G401 (cell line): ENCODE results near the gene SLF2. TPM values are rescaled to one million over a fixed set of nuclear protein-coding genes. Genes with fewer than 3 reads are reported as not detected.

ENCODE experiments used
- DNase-seq: peaks from one replicate; pipeline ENCODE4 v3.0.0-alpha.2; 2015; ENCODE audit warnings: low spot score
- in situ Hi-C: cut with HindIII; loops from 2 replicates; pipeline ENCODE4 v1.10.0; 2016; ENCODE audit warnings: low sequenced_read_pairs, mixed read lengths
- total RNA-seq: library from RNA; depleted of rRNA; stranded (reverse); fragments of >200 nt; shearing (Covaris generic); gene quantifications from 2 replicates; pipeline ENCODE4 v1.2.3, GENCODE V29; 2014; rRNA removed

Gene SLF2, protein sequence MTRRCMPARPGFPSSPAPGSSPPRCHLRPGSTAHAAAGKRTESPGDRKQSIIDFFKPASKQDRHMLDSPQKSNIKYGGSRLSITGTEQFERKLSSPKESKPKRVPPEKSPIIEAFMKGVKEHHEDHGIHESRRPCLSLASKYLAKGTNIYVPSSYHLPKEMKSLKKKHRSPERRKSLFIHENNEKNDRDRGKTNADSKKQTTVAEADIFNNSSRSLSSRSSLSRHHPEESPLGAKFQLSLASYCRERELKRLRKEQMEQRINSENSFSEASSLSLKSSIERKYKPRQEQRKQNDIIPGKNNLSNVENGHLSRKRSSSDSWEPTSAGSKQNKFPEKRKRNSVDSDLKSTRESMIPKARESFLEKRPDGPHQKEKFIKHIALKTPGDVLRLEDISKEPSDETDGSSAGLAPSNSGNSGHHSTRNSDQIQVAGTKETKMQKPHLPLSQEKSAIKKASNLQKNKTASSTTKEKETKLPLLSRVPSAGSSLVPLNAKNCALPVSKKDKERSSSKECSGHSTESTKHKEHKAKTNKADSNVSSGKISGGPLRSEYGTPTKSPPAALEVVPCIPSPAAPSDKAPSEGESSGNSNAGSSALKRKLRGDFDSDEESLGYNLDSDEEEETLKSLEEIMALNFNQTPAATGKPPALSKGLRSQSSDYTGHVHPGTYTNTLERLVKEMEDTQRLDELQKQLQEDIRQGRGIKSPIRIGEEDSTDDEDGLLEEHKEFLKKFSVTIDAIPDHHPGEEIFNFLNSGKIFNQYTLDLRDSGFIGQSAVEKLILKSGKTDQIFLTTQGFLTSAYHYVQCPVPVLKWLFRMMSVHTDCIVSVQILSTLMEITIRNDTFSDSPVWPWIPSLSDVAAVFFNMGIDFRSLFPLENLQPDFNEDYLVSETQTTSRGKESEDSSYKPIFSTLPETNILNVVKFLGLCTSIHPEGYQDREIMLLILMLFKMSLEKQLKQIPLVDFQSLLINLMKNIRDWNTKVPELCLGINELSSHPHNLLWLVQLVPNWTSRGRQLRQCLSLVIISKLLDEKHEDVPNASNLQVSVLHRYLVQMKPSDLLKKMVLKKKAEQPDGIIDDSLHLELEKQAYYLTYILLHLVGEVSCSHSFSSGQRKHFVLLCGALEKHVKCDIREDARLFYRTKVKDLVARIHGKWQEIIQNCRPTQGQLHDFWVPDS
- total RNA-seq: 37.0 and 46.2 TPM in 2 replicates

DNA sequence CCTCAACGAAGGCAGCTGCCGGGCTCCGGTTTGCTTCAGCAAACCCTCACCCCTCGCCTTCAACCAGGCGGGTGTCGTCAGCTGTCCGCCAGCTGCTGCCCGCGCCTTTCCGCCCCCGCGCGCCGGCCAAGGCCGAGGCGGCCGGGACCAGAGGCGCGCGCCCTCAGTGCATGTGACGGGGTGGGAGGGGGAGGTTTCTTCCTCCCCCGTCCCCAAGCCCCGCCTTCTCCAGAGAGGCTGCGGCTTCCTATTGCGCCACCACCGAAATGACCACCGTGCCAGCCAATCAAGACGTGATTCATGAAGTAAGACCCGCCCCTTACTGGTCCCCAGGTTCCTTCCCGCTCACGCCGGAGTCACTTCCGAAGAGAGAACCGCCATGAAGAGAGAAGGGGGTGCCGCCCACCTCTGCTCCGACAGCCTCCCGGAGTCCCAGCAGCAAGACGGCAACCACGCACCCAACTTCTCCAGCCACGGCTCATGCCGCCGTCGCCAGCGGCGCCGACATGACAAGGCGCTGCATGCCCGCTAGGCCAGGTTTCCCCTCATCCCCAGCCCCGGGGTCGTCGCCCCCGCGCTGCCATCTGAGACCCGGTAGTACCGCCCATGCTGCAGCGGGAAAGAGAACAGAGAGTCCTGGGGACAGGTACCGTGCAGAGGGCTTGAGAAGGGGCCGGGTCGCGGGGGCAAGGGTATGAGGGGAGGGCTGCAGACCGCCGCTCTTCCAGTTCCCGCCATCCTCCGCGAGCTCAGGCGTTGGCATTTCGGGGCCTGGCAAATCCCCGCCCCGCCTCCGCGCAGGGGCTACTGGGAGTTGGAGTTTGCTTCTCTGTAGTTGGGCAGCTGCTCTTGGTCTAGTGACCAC is at the start of gene SLF2:
Gene SLF2 (plus strand): TSS at position 359 of the 865 bp plus-strand sequence. CDS start 148 bp downstream, at position 507.
- DNase-seq: peak; percentile 100
- in situ Hi-C loops: no loop called here

DNA sequence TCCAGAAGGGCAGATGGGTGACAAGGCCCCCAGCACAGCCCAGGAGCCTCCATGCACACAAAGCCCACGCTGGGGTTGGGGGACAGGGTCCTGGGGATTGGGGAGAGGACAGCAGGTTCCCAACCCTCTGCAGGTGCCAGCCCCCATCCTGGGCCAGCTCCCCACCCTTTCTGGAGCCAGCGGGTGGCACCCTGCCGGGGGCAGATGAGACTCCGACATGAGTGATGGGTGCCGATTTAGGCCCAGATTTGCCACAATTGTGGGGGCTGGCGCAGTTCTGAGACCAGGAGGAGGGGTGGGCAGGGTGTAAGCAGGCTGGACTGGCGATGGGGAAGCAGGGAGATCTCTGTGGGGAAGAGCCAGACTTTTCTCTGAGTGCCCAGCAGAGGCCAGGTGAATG is 49.3 kb upstream of the SLF2 start:
- no peak for DNase-seq
- in situ Hi-C loops: no loop called here

DNA sequence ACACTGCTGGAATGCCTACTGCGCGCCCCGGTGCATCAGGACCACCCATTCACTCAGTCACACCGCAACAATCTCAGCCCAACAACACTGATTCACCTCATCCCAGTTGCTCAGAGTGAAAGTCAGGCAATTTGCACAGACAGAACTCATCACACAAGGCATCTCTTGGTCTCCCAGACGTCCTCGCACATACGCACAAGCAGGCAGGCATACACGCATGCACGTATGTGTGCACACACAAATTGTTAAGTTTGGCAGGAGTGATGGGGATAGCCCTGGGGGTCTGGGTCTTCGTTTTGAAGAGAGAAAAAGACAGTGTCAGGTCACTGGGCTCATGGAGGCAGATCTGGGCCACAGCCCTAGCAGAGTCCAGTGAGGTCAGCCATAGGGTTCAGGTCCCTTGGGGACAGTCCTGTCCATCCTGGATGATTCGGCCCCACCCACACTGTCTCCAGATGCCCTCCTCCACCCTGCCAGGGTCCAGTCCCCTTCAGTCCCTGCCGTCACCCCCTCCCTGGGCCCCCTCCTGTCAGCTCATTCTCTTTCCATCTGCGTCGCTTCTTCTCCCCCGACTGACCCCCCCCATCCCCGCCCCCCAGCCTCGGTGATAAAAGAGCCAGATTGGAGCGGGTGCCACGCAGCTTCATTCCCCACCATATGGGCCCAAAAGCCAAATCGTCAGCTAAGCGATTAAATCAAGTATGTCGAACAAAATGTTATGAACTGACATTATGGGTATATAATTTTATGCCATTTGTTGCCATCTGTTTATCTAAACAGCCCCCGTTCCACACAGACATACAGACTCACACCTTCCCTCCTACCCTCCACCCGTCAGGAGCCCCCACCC is 48.5 kb upstream of the SLF2 start:
- DNase-seq: no peak
- in situ Hi-C loops: no loop called here

DNA sequence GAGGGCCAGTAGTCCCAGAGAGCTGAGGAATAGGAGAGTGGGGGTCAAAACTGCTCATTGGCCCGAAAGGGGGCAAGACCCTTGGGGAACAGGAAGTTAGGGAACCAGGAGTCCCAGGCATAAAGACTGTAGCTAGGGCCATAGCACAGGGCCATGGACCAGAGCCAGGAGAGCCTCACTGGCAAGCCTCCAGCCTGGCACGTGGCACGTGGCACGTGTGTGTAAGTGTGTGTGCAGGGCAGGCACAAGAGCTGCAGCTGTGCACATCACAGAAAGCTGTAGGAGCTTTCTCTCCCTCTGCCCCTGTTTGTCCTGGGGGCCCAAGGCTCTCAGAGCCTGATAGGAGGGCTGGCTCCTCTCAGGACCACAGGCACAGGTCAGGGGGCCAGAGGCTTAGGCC is 47.8 kb upstream of the SLF2 start:
- in situ Hi-C loops: no loop called here
- no peak for DNase-seq

DNA sequence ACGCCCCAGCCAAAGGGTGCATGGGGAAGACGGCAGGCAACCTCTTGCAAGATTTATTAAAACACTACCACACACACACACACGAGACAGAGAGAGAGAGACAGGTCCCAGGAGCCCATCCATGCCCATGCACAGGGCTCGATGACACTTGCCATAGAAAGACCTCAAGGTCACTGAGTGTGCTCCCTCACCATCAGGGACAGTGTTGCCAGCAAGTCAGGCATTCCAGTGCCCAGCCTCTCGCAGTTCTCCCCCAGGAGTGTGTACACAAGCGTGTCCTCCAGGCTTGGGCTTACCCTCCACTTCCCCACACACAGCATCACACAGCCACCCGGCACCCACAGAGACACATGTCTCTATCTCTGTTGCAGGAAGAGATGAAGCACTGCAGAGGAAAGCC is 46.8 kb upstream of the SLF2 start:
- no peak for DNase-seq
- in situ Hi-C loops: no loop called here

DNA sequence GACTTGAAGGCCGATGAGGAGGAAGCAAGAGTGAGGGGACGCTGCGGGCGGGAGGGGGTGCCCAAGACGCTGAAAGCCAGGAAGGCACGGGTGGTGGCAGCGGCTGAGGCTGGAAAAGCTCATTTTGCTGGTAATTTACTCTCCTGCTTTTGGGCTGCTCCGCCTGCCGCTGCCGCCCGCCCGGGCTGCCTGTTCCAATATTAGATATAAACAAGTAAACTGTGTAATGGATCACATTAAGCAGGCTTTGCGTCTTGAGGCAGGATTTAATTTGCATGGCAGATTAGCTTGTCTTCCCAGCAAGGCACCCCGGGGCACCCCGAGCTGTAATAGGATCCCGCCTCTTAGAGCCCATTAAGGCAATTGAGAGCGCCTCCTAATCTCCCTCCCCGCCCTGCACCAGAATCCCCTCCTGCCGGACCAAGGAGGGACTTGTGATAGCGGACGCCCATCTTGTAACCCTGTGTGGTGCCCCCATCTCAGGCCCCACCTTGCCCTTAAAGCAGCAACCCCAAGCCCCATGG is 46.1 kb upstream of the SLF2 start:
- in situ Hi-C loops: no loop called here
- DNase-seq: no peak

DNA sequence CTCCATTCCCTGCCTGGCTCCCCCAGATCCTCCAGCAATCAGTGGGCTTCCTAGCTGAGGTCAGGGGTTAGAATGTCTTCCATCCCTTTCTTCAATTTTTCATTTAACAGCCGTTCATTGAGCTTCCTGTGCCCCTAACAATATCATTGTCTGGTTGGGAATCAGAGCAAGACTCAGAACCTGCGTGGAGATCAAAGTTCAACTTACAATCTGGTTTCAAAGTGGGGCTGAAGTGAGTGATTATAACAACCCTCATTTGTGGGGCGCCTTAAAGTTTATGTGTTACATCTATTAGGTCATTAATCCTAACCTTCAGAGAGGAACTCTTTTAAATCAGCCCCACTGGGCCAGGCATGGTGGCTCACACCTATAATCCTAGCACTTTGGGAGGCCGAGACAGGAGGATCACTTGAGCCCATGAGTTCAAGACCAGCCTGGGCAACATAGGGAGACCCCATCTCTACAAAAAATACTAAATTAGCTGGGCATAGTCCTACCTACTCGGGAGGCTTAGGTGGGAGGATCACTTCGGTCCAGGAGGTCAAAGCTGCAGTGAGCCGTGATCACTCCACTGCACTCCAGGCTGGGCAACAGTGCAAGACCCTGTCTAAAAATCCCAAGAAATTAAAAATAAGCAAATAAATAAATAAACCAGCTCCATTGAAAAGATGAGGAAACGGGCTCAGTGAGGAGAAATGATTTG is 45.4 kb upstream of the SLF2 start:
- in situ Hi-C loops: no loop called here

DNA sequence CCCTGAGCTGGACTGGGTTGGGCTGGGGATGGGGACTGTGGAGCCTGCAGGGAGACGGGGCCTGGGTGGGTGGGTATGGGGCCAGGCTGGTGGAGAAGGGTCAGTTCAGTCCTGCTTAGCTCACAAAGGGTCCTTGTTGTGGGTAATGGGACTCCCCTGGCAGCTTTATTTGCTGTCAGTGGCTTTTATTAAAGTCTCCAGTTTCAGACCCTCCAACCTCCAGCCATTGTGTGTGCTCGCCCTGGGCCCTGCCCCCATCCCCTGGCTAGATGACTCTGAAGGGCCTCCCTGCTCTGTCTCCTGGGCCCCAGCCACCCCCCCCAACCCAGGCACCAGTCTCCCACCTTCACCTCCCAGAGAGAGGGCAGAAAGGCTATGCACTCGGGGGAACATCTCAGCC is 44.4 kb upstream of the SLF2 start:
- in situ Hi-C loops: no loop called here
- no peak for DNase-seq

More for the DNA sequence above, 45.4 kb upstream of the SLF2 start:
- no peak for DNase-seq

DNA sequence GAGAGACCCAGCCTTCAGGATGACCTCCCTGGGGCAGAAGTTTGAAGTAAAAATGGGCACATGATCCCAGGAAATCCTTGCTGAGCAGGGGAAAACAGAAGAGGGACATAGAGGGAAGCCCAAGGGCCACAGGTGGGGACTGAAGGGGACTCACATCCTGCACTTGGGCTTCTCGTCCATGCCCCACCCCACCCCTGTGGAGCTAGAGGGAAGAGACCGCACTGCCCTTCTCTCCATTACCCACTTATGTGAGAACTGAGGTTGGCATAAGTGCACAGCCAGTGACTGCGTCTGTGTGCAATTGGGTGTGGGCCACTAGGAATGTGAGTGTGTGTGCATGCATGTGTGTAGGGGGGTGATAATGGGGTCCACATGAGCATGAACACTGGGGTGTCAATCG is 43.4 kb upstream of the SLF2 start:
- no peak for DNase-seq
- in situ Hi-C loops: no loop called here

DNA sequence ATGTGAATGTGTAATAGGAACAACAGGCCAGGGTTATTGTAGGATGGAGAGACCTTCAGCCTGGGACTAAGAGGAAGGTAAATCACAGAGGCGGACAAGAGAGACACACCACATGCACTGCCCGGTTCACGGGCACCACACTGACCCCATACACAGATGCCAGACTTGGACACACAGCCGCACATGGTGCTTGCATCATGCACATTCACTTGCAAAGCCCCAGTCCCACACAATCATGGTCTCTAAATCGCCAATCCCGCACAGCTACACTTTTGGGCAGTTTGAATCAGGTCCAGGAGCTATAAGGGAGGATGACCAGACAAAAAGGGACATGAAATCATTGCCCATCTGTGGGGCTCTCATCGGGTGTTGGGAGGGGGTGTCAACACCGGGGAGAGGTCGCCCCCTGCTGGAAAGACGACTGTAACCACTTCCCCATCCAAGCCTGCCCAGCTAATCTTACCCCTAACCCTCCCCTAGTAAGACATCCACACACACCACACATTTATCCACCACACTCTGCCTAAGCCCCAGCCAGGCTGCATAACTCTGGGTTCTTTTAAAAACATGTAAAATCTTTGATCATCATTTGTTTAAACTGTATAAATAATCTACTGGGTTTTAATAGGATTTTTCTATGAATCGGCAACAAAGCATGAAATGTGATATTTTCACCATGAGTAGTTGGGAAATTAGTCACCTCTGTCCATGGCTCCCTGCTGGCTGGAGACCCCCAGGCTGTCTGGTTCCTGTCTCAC is 40.5 kb upstream of the SLF2 start:
- peak; percentile 26 for DNase-seq
- in situ Hi-C loops: no loop called here

DNA sequence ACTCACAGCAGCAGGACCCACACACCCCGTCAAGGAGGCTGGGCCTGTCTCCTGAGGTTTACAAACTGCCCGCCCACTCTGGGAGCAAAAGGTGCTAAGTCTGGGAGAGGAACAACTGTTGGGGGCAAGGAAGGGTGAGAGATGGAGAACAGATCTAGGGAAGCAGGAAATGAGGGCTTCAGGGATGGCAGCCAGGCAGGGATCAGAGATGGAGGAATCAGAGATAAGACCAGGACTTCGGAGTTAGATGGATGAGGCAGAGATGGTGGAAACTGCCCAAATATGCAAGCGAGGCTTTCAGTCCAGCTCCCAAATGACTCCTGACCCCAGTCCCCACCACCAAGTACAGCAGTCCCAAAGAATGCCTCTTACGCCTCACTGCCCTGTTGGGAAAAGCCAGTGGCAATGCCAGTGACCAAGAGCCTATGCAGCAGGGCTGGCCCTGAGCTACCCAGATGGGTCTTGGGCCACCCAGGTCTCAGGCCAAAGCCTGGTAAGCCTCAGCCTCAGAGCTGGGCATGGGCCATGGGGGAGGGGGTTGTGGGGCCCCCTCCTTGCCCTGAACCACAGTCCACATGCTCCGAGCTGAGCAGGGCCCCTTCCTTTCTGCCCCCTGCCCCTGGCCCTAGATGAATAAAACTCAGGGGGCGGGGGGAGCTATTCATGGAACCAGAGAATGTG is 39.5 kb upstream of the SLF2 start:
- in situ Hi-C loops: no loop called here
- no peak for DNase-seq

DNA sequence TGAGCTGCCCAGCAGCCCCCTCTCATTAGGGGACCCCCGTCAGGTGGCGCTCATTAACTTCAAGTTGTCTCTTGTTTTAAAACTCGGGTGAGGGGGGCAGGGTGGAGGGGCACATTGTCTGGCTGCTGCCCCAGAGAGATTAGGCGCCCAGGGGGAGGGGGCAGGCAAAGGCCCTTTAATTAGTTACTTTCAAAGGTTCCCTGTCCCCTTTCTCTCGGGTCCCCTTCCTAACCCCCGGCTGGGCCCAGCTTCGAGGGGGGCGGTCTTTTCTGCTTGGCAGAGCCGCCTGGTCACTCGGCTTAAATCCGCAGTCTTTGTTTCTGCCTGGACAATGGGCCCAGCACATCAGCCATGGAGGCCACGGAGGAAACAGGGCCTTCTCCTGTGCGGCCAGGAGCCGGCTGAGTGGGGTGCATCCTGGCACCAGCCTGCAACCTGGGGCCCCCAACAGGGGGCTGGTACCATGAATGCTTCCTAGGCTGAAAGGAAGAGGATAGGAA is 38.9 kb upstream of the SLF2 start:
- no peak for DNase-seq
- in situ Hi-C loops: no loop called here

DNA sequence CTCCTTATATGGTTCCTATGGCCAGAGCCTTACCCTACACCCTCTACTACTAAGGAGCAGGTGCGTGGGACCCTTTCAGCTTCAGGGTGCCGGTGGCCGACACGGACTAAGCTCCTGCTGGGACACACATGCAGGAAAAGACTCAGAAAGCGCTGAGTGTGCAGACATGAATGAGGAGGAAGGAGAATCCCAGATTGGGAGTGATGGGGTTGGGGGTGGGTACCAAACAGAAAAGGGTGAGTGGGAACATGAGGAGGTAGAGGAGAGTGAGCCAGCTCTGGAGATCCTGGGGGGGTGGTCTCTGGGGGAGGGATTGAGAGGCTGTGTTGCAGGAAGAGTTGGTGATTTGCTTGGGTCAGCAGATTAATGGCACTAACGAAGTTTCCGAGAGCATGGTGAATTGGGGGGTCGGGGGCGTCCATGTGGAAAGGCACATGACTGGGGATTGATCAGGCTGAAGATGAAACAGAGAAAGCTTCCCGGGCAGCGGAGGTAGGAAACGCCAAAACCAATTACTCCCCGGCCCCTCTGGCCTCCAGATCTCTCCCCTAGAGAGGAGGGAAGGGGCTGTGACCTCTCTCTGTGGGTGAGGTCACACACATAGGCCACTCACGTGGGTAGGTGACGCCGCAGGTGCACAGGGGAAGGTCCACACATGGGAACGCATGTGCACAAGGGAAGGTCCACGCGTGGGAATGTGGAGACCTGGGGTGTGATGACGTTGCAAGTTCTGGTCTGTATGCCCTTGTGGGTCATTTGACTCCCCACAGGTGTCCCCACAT is 37.9 kb upstream of the SLF2 start:
- in situ Hi-C loops: no loop called here
- DNase-seq: no peak

DNA sequence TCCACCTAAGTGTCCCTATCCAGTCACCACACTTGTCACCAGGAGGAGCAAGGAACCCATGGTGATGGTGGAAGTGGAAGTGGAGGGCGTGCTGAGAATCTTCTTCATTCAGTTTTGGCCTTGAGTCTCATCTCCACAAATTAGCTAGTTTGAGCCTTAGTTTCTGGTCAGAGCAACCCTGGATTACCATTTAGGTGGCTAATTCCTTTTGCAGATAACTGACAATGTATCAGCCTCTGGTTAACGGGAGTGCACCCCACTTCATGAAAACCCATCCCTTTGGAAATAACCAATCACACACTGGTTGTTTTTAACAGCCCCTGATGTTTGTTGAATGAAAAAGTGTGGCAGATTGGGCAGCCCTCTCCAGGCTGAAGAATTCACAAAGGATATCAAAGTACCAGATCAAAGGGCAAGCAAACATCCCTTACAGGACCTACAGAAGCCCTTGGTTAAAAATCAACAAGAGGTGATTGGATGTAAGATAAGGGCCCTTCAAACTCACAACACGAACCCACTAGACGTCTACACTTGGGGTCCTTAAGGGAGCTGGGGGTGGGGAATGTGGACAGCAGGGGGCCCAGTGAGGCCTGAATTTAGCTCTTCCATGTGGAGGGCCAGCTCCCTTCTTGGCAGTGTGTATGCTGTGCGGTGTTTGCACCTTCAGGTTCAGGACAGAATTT is 37.1 kb upstream of the SLF2 start:
- in situ Hi-C loops: no loop called here
- DNase-seq: no peak
